RCC 7860 (cell line): ENCODE results near the gene FAM228A.
"Not testable (repeated sequence)": the region's sequence is repeated elsewhere in the genome, so short reads cannot be mapped to it uniquely, and the experiment has no call there.

ENCODE experiments used
- DNase-seq: peaks from one replicate; pipeline ENCODE4 v3.0.0-alpha.2; 2015; ENCODE audit warnings: low spot score
- FAIRE-seq: peaks from 2 replicates; lab custom pipeline; 2012; peaks lifted over from hg19 to GRCh38; lab: Jason Lieb, UNC

Gene FAM228A

DNA sequence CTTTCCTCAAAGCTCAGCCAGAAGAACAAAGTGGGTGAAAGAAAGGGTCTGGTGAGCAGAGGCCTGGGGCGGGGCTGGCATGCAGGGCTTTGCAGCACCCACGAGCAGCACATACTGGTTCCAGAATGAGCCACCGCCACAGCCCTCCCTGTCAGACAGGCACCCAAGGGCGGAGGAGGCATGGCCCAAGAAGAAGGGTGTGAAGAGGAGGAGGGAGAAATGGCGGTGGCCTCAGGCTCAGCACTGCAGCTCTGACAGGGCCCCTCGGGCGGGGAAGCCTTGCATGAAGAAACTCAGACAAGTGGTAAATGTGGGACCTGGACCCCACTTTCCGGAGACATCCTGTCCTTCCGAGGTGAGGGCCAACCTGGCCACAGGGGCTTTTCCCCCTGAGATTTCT, 15.7 kb downstream of the FAM228A start:
- FAIRE-seq: no peak
- DNase-seq: no peak

DNA sequence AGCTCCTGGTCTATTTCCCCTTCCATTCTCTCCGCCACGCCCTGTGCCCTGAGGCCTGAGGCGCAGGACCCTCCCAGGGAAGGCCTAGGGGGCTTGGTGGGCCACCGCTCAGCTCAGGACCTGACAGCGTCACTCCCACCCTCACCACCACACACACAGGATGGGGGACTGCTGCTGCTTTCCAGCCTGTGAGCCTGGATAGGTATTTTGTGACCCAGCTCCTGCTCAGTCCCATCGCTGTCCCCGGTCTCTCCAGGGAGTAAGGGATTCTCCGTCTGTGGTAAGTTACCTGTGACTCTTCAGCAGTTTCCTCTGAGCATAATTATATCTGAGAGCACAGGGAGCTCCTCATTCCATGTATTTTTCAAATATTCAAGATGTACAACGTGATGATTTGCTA, 16.3 kb downstream of the FAM228A start:
- DNase-seq (no peak), FAIRE-seq (no peak)

- DNase-seq: no peak
- no peak for FAIRE-seq
Measured at GRCh38 chr2:24191848-24192247, 17.0 kb downstream of the FAM228A start.

DNA sequence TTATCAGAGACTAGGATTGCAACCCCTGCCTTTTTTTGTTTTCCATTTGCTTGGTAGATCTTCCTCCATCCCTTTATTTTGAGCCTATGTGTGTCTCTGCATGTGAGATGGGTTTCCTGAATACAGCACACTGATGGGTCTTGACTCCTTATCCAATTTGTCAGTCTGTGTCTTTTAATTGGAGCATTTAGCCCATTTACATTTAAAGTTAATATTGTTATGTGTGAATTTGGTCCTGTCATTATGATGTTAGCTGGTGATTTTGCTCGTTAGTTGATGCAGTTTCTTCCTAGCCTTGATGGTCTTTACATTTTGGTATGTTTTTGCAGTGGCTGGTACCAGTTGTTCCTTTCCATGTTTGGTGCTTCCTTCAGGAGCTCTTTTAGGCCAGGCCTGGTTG, 22.4 kb downstream of the FAM228A start:
- FAIRE-seq, DNase-seq: not testable (repeated sequence)

GRCh38 chr2:24199968-24200590, 25.2 kb downstream of the FAM228A start:
- DNase-seq: no peak
- FAIRE-seq: no peak

- FAIRE-seq: no peak
- no peak for DNase-seq
Measured at GRCh38 chr2:24200799-24201198, 25.9 kb downstream of the FAM228A start.

DNA sequence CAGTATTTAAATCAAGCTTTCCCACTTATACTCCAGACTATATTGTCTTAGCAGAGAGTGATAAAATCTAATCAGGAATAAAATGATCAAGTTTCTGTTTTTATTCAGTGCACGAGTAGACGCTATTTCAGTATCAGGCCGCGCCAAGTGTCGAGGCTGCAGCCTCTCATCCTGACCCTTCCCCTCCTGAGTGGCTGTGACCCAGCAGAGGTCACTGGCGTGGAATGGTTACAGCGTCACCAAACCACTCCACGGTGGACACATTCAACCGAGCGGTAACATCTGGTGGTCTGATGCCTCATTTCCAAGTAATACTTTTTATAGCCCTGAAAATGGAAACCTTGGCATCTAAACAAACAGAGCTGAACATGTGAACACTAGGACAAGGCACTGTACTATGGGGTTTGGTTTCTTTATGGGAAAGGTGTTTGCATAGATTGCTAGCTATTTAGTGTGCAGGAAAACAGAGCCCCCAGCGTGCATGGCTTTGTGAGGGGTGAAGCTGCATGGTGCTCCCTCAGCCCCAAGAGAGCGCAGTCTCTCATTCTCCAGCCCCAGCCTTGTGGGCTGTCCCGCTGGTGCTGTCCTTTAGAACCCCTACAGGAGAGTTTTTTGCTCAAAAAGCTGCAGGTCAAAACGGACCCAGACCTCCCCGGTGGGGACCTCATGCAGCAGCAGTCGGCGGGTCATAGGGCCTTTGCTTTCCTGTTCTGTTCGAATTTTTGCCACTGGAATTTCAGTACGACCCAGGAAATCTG, 28.4 kb downstream of the FAM228A start:
- FAIRE-seq: no peak
- no peak for DNase-seq

DNA sequence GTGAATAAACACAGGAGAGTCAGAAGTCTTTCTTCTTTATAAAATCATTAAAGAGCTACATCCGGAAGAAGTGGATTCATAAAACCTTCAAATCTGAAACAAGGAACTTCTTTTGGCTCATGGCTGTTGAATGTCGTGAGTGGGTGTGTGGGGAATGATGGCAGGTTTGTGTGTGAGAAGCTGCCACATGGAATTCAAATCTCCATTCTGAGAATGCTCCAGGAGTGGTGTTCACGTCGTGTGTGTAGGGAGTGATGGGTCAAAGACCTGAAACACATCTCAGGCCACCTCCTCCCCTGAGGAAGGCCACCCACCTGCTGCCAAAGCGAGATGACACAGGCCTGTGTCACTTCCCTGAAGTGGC, 28.9 kb downstream of the FAM228A start:
- no peak for DNase-seq
- FAIRE-seq: no peak

- DNase-seq (no peak), FAIRE-seq (no peak)
Measured at GRCh38 chr2:24204505-24204904, 29.7 kb downstream of the FAM228A start.

- FAIRE-seq (no peak), DNase-seq (no peak)
Measured at GRCh38 chr2:24205131-24205530, 30.3 kb downstream of the FAM228A start.

DNA sequence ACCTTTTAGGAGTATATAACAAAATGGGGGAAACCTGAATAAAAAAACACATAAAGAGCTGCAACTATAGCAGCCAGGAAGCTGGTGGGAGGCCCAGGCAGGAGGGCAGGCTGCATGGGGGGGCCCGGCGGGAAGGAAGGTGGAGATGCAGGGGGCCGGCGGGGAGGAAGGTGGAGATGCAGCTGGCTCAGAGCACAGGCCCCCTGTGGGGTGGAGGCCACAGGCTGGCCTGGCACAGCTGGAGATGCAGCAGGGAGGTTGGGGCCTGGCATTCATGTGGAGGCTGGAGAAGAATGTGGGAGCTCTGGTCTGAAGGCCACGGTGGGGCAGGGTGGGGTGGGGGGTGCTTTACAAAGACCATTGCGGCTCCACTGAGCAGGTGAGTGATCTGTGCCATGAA, 31.4 kb downstream of the FAM228A start:
- DNase-seq (no peak), FAIRE-seq (no peak)

- no peak for DNase-seq
- no peak for FAIRE-seq
Measured at GRCh38 chr2:24206714-24207113, 31.9 kb downstream of the FAM228A start.

GRCh38 chr2:24207359-24207758, 32.5 kb downstream of the FAM228A start:
- no peak for DNase-seq
- FAIRE-seq: no peak

GRCh38 chr2:24208490-24208889, 33.6 kb downstream of the FAM228A start:
- FAIRE-seq (no peak), DNase-seq (no peak)

- no peak for DNase-seq
- FAIRE-seq: no peak
Measured at GRCh38 chr2:24209389-24210105, 34.7 kb downstream of the FAM228A start.

- DNase-seq (no peak), FAIRE-seq (no peak)
Measured at GRCh38 chr2:24210106-24210455, 35.2 kb downstream of the FAM228A start.

DNA sequence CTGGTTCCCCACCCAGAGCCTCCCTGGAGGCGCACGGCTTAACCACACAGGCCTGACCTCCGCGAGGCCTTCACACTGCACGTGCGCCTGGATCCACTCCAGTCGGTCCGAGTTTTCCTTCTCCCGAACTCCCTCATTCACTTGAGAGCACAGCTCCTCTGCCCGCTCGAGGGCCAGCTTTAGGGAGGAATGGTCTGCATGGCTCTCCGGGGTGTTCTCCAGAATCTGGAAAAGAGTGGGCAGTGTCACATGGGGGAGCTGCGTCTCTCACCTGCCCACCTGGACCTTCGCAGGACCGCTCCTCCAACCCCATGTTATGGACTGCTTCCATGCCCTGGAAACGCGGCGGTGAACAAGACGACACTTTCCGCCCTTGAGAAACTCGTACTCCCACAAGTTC, 35.9 kb downstream of the FAM228A start:
- no peak for DNase-seq
- no peak for FAIRE-seq

GRCh38 chr2:24211408-24211807, 36.6 kb downstream of the FAM228A start:
- FAIRE-seq: no peak

DNA sequence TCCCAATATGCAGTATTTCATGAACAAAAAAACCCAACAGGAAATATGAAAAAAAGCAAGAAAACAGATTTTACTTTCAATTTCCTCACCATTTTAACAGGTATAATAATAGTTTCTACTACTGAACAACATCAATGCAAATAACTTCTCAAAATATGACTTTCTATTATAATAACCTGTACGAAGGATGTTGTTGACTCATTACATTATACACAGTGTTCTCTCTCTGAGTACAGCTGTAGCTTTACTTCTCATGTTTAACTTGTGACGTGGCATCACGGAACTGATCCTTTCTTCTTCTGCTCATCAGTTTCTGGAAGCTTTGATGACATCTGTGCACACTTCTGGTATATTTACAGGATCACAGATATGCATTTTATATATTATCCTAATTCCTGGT, 40.0 kb downstream of the FAM228A start:
- DNase-seq: no peak
- FAIRE-seq: no peak

More at GRCh38 chr2:24211408-24211807, 36.6 kb downstream of the FAM228A start:
- no peak for DNase-seq

GRCh38 chr2:24220554-24221291, 45.9 kb downstream of the FAM228A start:
- FAIRE-seq: no peak
- no peak for DNase-seq

- FAIRE-seq (no peak), DNase-seq (no peak)
Measured at GRCh38 chr2:24221343-24222050, 46.6 kb downstream of the FAM228A start.
